Activated naive CD4-positive, alpha-beta T cell treated with Interleukin-2 at 50 U/mL for 16 hours (primary cell): Measurements from ENCODE around the gene NTN1.

Experiments
- DNase-seq: peaks from one replicate; pipeline ENCODE4 v3.0.0-alpha.2; 2020

Gene NTN1

GRCh38 chr17:9038380-9038779 is 17.1 kb downstream of the NTN1 start:
- DNase-seq = no peak

GRCh38 chr17:9044772-9045463 is 23.6 kb downstream of the NTN1 start:
- DNase-seq = no peak

GRCh38 chr17:9050801-9051401 is 29.6 kb downstream of the NTN1 start:
- DNase-seq = no peak

GRCh38 chr17:9051561-9051960 is 30.3 kb downstream of the NTN1 start:
- DNase-seq = no peak

- no peak for DNase-seq
These were observed 31.6 kb downstream of the NTN1 start for GRCh38 chr17:9052921-9053320.

GRCh38 chr17:9053406-9053805 is 32.1 kb downstream of the NTN1 start:
- DNase-seq = no peak

- DNase-seq = no peak
These were observed 33.0 kb downstream of the NTN1 start for GRCh38 chr17:9054126-9054975.

- DNase-seq = no peak
These were observed 34.0 kb downstream of the NTN1 start for GRCh38 chr17:9055281-9055680.

GRCh38 chr17:9056566-9056965 is 35.3 kb downstream of the NTN1 start:
- DNase-seq = no peak

- no peak for DNase-seq
These were observed 36.0 kb downstream of the NTN1 start for GRCh38 chr17:9057310-9057709.

- no peak for DNase-seq
These were observed 41.1 kb downstream of the NTN1 start for GRCh38 chr17:9062399-9062902.

- no peak for DNase-seq
These were observed 43.1 kb downstream of the NTN1 start for GRCh38 chr17:9064311-9064834.

GRCh38 chr17:9071016-9071415 is 49.7 kb downstream of the NTN1 start:
- no peak for DNase-seq

- no peak for DNase-seq
These were observed 50.6 kb downstream of the NTN1 start for GRCh38 chr17:9071811-9072498.

GRCh38 chr17:9072696-9073339 is 51.5 kb downstream of the NTN1 start:
- no peak for DNase-seq

- no peak for DNase-seq
These were observed 52.8 kb downstream of the NTN1 start for GRCh38 chr17:9074131-9074530.

GRCh38 chr17:9079461-9080103 is 58.3 kb downstream of the NTN1 start:
- DNase-seq = no peak

GRCh38 chr17:9080296-9080914 is 59.1 kb downstream of the NTN1 start:
- DNase-seq = no peak

GRCh38 chr17:9080983-9081382 is 59.7 kb downstream of the NTN1 start:
- no peak for DNase-seq

GRCh38 chr17:9086577-9086976 is 65.3 kb downstream of the NTN1 start:
- no peak for DNase-seq

GRCh38 chr17:9087921-9088320 is 66.6 kb downstream of the NTN1 start:
- DNase-seq = no peak
